Keratinocyte (primary cell): ENCODE results near the gene HERC3.

Experiments used
- EZH2 ChIP-seq: IDR thresholded peaks from one replicate; pipeline ENCODE4 v1.6.1; 2012; ENCODE audit warnings: inconsistent platforms, mild to moderate bottlenecking, low read length, moderate library complexity
- TF ChIP-seq, protein P1 (sequence below), 3 experiments: IDR thresholded peaks in 1 of 3; conservative IDR thresholded peaks in 1 of 3; optimal IDR thresholded peaks in 1 of 3; 2 replicates in 2 of 3; 3 replicates in 1 of 3; pipeline versions ENCODE3 to v1.5.1; 2011; ENCODE audit warnings: low read length in 3 of 3, mild to moderate bottlenecking in 3 of 3, moderate library complexity in 2 of 3, control low read depth in 1 of 3, inconsistent platforms in 1 of 3; ENCODE audit not compliant: insufficient read depth in 2 of 3; ENCODE audit errors: extremely low read depth in 1 of 3

DNA sequence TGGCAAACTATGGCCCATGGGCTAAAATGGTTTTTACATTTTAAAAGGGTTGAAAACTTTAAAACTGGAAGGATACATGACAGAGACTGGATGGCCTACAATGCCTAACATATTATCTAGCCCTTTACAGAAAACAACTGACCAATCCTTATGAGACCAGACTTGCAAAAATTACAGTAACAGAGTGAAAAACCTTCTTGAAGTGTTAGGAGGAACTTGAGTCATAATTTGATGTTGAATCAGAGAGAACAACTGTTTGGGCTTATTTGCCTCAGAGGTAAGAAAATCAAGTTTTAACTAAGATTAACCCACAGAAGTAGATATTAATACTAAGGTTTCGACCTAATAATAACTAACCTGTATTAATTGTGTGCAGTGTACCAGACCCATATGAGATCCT, 117.7 kb downstream of the HERC3 start:
- TF ChIP-seq, protein P1, sequence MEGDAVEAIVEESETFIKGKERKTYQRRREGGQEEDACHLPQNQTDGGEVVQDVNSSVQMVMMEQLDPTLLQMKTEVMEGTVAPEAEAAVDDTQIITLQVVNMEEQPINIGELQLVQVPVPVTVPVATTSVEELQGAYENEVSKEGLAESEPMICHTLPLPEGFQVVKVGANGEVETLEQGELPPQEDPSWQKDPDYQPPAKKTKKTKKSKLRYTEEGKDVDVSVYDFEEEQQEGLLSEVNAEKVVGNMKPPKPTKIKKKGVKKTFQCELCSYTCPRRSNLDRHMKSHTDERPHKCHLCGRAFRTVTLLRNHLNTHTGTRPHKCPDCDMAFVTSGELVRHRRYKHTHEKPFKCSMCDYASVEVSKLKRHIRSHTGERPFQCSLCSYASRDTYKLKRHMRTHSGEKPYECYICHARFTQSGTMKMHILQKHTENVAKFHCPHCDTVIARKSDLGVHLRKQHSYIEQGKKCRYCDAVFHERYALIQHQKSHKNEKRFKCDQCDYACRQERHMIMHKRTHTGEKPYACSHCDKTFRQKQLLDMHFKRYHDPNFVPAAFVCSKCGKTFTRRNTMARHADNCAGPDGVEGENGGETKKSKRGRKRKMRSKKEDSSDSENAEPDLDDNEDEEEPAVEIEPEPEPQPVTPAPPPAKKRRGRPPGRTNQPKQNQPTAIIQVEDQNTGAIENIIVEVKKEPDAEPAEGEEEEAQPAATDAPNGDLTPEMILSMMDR (optimal IDR thresholded peaks at IDR 0.05 in 1 of 3, IDR thresholded peaks at IDR 0.05 in 1 of 3, conservative IDR thresholded peaks at IDR 0.05 in 1 of 3; ENCODE audit: extremely low read depth in 1 of 3, insufficient read depth in 2 of 3, low read length in 3 of 3): no peak
- TF ChIP-seq EZH2: no peak
